Stimulated activated CD8-positive, alpha-beta memory T cell treated with anti-CD3 and anti-CD28 coated beads, Interleukin-7, amount 100 ng/mL, for 1 hour (primary cell): ENCODE results near the gene TBC1D10B.

Experiments
- DNase-seq, 2 donors: peaks; one replicate each; pipeline ENCODE4 v3.0.0-alpha.2; 2020; ENCODE audit warnings: low read depth in 2 of 2

The TBC1D10B gene

GRCh38 chr16:30370456-30371247 lies at the start of gene TBC1D10B:
Gene TBC1D10B, minus strand, starts transcription at chr16:30370494. Its CDS starts 311 bp downstream, at chr16:30370183.
- DNase-seq = peak; percentile 96 to 97

- DNase-seq = no peak
These were observed 48.3 kb upstream of the TBC1D10B start for GRCh38 chr16:30418350-30419181.

- DNase-seq = peak; percentile 67 to 73
These were observed 47.4 kb upstream of the TBC1D10B start for GRCh38 chr16:30417529-30418349.

GRCh38 chr16:30416624-30417528 lies 46.6 kb upstream of the TBC1D10B start:
- DNase-seq = no peak

GRCh38 chr16:30416047-30416603 lies 45.8 kb upstream of the TBC1D10B start:
- no peak for DNase-seq

GRCh38 chr16:30414159-30414558 lies 43.9 kb upstream of the TBC1D10B start:
- no peak for DNase-seq

- no peak for DNase-seq
These were observed 43.0 kb upstream of the TBC1D10B start for GRCh38 chr16:30413112-30413806.

- DNase-seq = peak; percentile 87 to 95
These were observed 39.1 kb upstream of the TBC1D10B start for GRCh38 chr16:30409125-30410060.

GRCh38 chr16:30407804-30408534 lies 37.7 kb upstream of the TBC1D10B start:
- no peak for DNase-seq

- peak; percentile 77 to 83 for DNase-seq
These were observed 37.0 kb upstream of the TBC1D10B start, which contains the start of gene ZNF771 for GRCh38 chr16:30407102-30407803. Gene ZNF771, plus strand, starts transcription at chr16:30407606. Its CDS starts 448 bp downstream, at chr16:30408054.

- DNase-seq = no peak
These were observed 36.5 kb upstream of the TBC1D10B start for GRCh38 chr16:30406795-30407101.

GRCh38 chr16:30401768-30402425 lies 31.6 kb upstream of the TBC1D10B start:
- DNase-seq = no peak

- no peak for DNase-seq
These were observed 29.3 kb upstream of the TBC1D10B start for GRCh38 chr16:30399435-30400186.

GRCh38 chr16:30398661-30399434 lies 28.6 kb upstream of the TBC1D10B start:
- no peak for DNase-seq
